K562 (cell line): Measurements from ENCODE around the gene TMEM60. TPM values are rescaled to one million over a fixed set of nuclear protein-coding genes. Genes with fewer than 3 reads are reported as not detected.

ENCODE experiments used
- ARID2 ChIP-seq: fragments of 450-650 bp; IDR thresholded peaks from 2 replicates; pipeline ENCODE4 v1.6.1; 2017; ENCODE audit warnings: antibody characterized with exemption, mild to moderate bottlenecking
- BCOR ChIP-seq: fragments of 450-650 bp; IDR thresholded peaks from 2 replicates; pipeline ENCODE4 v1.6.1; 2016
- CC2D1A ChIP-seq: fragments of 450-650 bp; IDR thresholded peaks from 2 replicates; pipeline ENCODE4 v1.6.1; 2017; ENCODE audit warnings: mild to moderate bottlenecking
- CCAR2 ChIP-seq: fragments of 200-400 bp; formaldehyde crosslinking; IDR thresholded peaks from 2 replicates; pipeline ENCODE4 v1.6.1; 2017; ENCODE audit warnings: mild to moderate bottlenecking, low read depth, low read length
- CEBPG ChIP-seq, 3 experiments: fragments of 200-800 bp in 1 of 3; sonication (Bioruptor generic) in 1 of 3; sonication (generic) in 1 of 3; formaldehyde crosslinking in 1 of 3; IDR thresholded peaks in 2 of 3; conservative IDR thresholded peaks in 1 of 3; 2 replicates each; pipeline versions ENCODE4 v1.6.1 to v1.8.0; 2016 to 2022; ENCODE audit warnings: missing compliant biosample characterization in 2 of 3, missing genetic modification characterization in 2 of 3, mild to moderate bottlenecking in 1 of 3, missing genetic modification reagents in 1 of 3
- CREM ChIP-seq: IDR thresholded peaks from 2 replicates; pipeline ENCODE4 v1.6.1; 2014; ENCODE audit warnings: antibody characterized with exemption, low read depth
- ETV5 ChIP-seq: sonication (generic); formaldehyde crosslinking; IDR thresholded peaks from 2 replicates; pipeline ENCODE4 v1.4.0; 2020; ENCODE audit warnings: low read depth, mild to moderate bottlenecking, missing genetic modification reagents
- GATAD2A ChIP-seq: fragments of 450-650 bp; IDR thresholded peaks from 2 replicates; pipeline ENCODE4 v1.6.1; 2017
- GATAD2B ChIP-seq: fragments of 450-650 bp; IDR thresholded peaks from 2 replicates; pipeline ENCODE4 v1.6.1; 2017; ENCODE audit warnings: mild to moderate bottlenecking, borderline replicate concordance
- HIVEP1 ChIP-seq: fragments of 250-450 bp; sonication (Bioruptor Pico); IDR thresholded peaks from 2 replicates; pipeline ENCODE4 v1.4.0; 2020; ENCODE audit warnings: mild to moderate bottlenecking
- LCOR ChIP-seq: sonication (generic); formaldehyde crosslinking; IDR thresholded peaks from 2 replicates; pipeline ENCODE4 v1.8.0; 2022; ENCODE audit warnings: mild to moderate bottlenecking, missing genetic modification reagents
- MAFK ChIP-seq: IDR thresholded peaks from 2 replicates; pipeline ENCODE4 v1.6.1; 2011; ENCODE audit warnings: low read length, improper control_type of control experiment
- MED1 ChIP-seq: sonication (generic); formaldehyde crosslinking; IDR thresholded peaks from 2 replicates; pipeline ENCODE4 v1.8.1; 2023; ENCODE audit warnings: missing genetic modification reagents, borderline replicate concordance
- POLR2AphosphoS5 ChIP-seq: IDR thresholded peaks from 2 replicates; pipeline ENCODE4 v1.6.1; 2011; ENCODE audit warnings: mild to moderate bottlenecking, low read depth, low read length, moderate library complexity; ENCODE audit not compliant: control insufficient read depth, insufficient read depth
- PRPF4 ChIP-seq: fragments of 200-400 bp; formaldehyde crosslinking; IDR thresholded peaks from one replicate; pipeline ENCODE4 v1.6.1; 2017; ENCODE audit warnings: low read length, low read depth, mild to moderate bottlenecking; ENCODE audit not compliant: insufficient read depth, poor library complexity, severe bottlenecking
- SMARCB1 ChIP-seq: IDR thresholded peaks from 2 replicates; pipeline ENCODE4 v1.6.1; 2011; ENCODE audit warnings: improper control_type of control experiment, low read depth; ENCODE audit not compliant: insufficient read length
- SRF ChIP-seq, 2 experiments: fragments of 250-450, 450-650 bp in 1 of 2; sonication (Bioruptor Pico) in 1 of 2; sonication (generic) in 1 of 2; formaldehyde crosslinking; IDR thresholded peaks; 2 replicates each; pipeline versions ENCODE4 v1.5.0 to v1.5.1; 2020 to 2022; ENCODE audit warnings: mild to moderate bottlenecking in 1 of 2, missing genetic modification reagents in 1 of 2
- TAF9B ChIP-seq: fragments of 450-650 bp; IDR thresholded peaks from 2 replicates; pipeline ENCODE4 v1.6.1; 2018; ENCODE audit warnings: mild to moderate bottlenecking; ENCODE audit not compliant: partially characterized antibody
- TFAM ChIP-seq: fragments of 250-450 bp; sonication (Bioruptor Pico); conservative IDR thresholded peaks from 2 replicates; pipeline ENCODE4 v1.5.0; 2021; ENCODE audit warnings: mild to moderate bottlenecking, moderate library complexity
- U2AF2 ChIP-seq: fragments of 200-400 bp; formaldehyde crosslinking; optimal IDR thresholded peaks from 2 replicates; pipeline ENCODE3; 2017; ENCODE audit warnings: low read depth, mild to moderate bottlenecking, low read length
- ZBTB9 ChIP-seq: fragments of 450-650 bp; formaldehyde crosslinking; IDR thresholded peaks from 2 replicates; pipeline ENCODE4 v1.4.0; 2020; ENCODE audit warnings: mild to moderate bottlenecking, moderate library complexity
- ZC3H4 ChIP-seq: sonication (generic); formaldehyde crosslinking; IDR thresholded peaks from 2 replicates; pipeline ENCODE4 v1.9.0; 2021; ENCODE audit warnings: missing genetic modification reagents, borderline replicate concordance
- ZNF184 ChIP-seq: sonication (generic); formaldehyde crosslinking; IDR thresholded peaks from 2 replicates; pipeline ENCODE4 v1.5.0; 2020; ENCODE audit warnings: missing genetic modification reagents
- ZNF384 ChIP-seq: IDR thresholded peaks from 2 replicates; pipeline ENCODE4 v1.6.1; 2012; ENCODE audit warnings: low read depth, low read length, improper control_type of control experiment
- ZNF445 ChIP-seq: fragments of 250-450 bp; sonication (Bioruptor Pico); IDR thresholded peaks from 2 replicates; pipeline ENCODE4 v1.4.0; 2020; ENCODE audit warnings: low read depth, mild to moderate bottlenecking, moderate library complexity
- ZNF589 ChIP-seq: fragments of 200-800 bp; sonication (Bioruptor generic); IDR thresholded peaks from 2 replicates; pipeline ENCODE4 v1.6.1; 2016; ENCODE audit warnings: low read depth, missing genetic modification characterization, missing compliant biosample characterization
- polyA plus RNA-seq, 8 experiments: library from polyadenylated mRNA; depleted of rRNA in 4 of 8; stranded (reverse) in 5 of 8; unstranded in 3 of 8; fragments of >200 nt; fragmentation: Nextera tagmentation in 2 of 8; fragmentation: Illumina TruSeq in 1 of 8; extraction: Ambion mirVana in 2 of 8; extraction: Trizol in 1 of 8; gene quantifications; 2 replicates each; pipeline versions ENCODE4 v1.2.1 to v1.2.3, GENCODE V29; 2011 to 2014; ENCODE audit warnings: inconsistent platforms in 1 of 8, missing spikeins in 1 of 8
- total RNA-seq, 7 experiments: library from RNA; depleted of rRNA in 6 of 7; stranded (reverse); fragments of >200 nt in 6 of 7; fragmentation: Illumina TruSeq in 2 of 7; extraction: Trizol in 2 of 7; gene quantifications; 2 replicates each; pipeline versions ENCODE4 v1.2.1 to v1.2.3, GENCODE V29; 2011 to 2021; ENCODE audit warnings: low replicate concordance in 1 of 7
- TF ChIP-seq, protein P1 (sequence below): fragments of 450-650 bp; IDR thresholded peaks from 2 replicates; pipeline ENCODE4 v1.6.1; 2016; ENCODE audit warnings: low read depth, mild to moderate bottlenecking, moderate library complexity
- TF ChIP-seq, protein P2 (sequence below): sonication (generic); formaldehyde crosslinking; IDR thresholded peaks from 2 replicates; pipeline ENCODE4 v1.8.0; 2022; ENCODE audit warnings: mild to moderate bottlenecking, missing genetic modification reagents

TMEM60 gene
- total and polyA plus RNA-seq, 9 of the 15 experiments (the other 6 are each of a cell fraction or from before 2014, with no cell fraction given): 12.5 to 140 (median 38.4) TPM

- TF ChIP-seq, protein P1, sequence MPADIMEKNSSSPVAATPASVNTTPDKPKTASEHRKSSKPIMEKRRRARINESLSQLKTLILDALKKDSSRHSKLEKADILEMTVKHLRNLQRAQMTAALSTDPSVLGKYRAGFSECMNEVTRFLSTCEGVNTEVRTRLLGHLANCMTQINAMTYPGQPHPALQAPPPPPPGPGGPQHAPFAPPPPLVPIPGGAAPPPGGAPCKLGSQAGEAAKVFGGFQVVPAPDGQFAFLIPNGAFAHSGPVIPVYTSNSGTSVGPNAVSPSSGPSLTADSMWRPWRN: no peak
- TF ChIP-seq U2AF2: no peak
- no peak for TF ChIP-seq ZBTB9 (CRISPR knock-in tag)
- TF ChIP-seq ETV5 (CRISPR knock-in tag): no peak
- TF ChIP-seq TFAM (CRISPR knock-in tag): no peak
- TF ChIP-seq GATAD2A: no peak
- peak; percentile 50; the same call in 1 of the 2 replicates for TF ChIP-seq CC2D1A
- TF ChIP-seq PRPF4: no peak
- TF ChIP-seq CREM: 0 out of 2 replicates have a peak, but pooled peaks have one; percentile 19
- no peak for TF ChIP-seq TAF9B
- TF ChIP-seq ZNF384: 0 out of 2 replicates have a peak, but pooled peaks have one; percentile 25
- TF ChIP-seq GATAD2B: peak; percentile 46; the same call in 1 of the 2 replicates
- no peak for TF ChIP-seq CCAR2
- TF ChIP-seq ZNF445 (CRISPR knock-in tag): no peak
- no peak for TF ChIP-seq ZNF184 (CRISPR knock-in tag)
- no peak for TF ChIP-seq ZNF589 (CRISPR knock-in tag)
- 0 out of 2 replicates have a peak, but pooled peaks have one; percentile 52 for TF ChIP-seq ARID2
- no peak for TF ChIP-seq ZC3H4 (CRISPR knock-in tag)
- TF ChIP-seq MAFK: no peak
- TF ChIP-seq LCOR (CRISPR knock-in tag): peak; percentile 54; the same call in 1 of the 2 replicates
- TF ChIP-seq HIVEP1 (CRISPR knock-in tag): no peak
- no peak for TF ChIP-seq SRF (CRISPR knock-in tag; IDR thresholded peaks at IDR 0.05)
- no peak for TF ChIP-seq BCOR
- no peak for TF ChIP-seq POLR2AphosphoS5
- TF ChIP-seq MED1 (CRISPR knock-in tag): no peak
- TF ChIP-seq SMARCB1: no peak
- TF ChIP-seq CEBPG (CRISPR knock-in tag; IDR thresholded peaks at IDR 0.05): no peak
- TF ChIP-seq CEBPG (tag; conservative IDR thresholded peaks at IDR 0.05 in 1 of 2, IDR thresholded peaks at IDR 0.05 in 1 of 2): peak; percentile 16 to 73; a peak in 2 of 4 replicates
- TF ChIP-seq, protein P2, sequence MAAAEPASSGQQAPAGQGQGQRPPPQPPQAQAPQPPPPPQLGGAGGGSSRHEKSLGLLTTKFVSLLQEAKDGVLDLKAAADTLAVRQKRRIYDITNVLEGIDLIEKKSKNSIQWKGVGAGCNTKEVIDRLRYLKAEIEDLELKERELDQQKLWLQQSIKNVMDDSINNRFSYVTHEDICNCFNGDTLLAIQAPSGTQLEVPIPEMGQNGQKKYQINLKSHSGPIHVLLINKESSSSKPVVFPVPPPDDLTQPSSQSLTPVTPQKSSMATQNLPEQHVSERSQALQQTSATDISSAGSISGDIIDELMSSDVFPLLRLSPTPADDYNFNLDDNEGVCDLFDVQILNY (CRISPR knock-in tag): no peak
Observed at GRCh38 chr7:77759294-77759889, 38.8 kb downstream of the TMEM60 start (continued).
